ENCODE data around the gene ANKRD65.

GRCh38 chr1:1415751-1416150 lies 5.3 kb downstream of the ANKRD65 start:
- no peak for TF ChIP-seq POLR2A (IDR thresholded peaks at IDR 0.05)
- TF ChIP-seq CTCF (IDR thresholded peaks at IDR 0.05): no peak

Measured in lower leg skin (tissue), 3 donors.